PFSK-1 (cell line): ENCODE measurements around the gene ITGA8.

Source experiments
- FOXP2 ChIP-seq: optimal IDR thresholded peaks from 2 replicates; pipeline ENCODE3; 2011; ENCODE audit warnings: borderline replicate concordance, control low read depth, inconsistent platforms; ENCODE audit not compliant: insufficient read depth; ENCODE audit errors: extremely low read length, extremely low read depth
- POLR2AphosphoS5 ChIP-seq: IDR thresholded peaks from 2 replicates; pipeline ENCODE4 v1.6.1; 2012; ENCODE audit warnings: low read depth, mild to moderate bottlenecking, control low read depth, low read length, moderate library complexity
- SIN3A ChIP-seq: IDR thresholded peaks from 2 replicates; pipeline ENCODE4 v1.6.1; 2012; ENCODE audit warnings: mild to moderate bottlenecking, low read length, moderate library complexity, borderline replicate concordance; ENCODE audit not compliant: insufficient read depth
- TAF1 ChIP-seq: IDR thresholded peaks from 2 replicates; pipeline ENCODE4 v1.6.1; 2012; ENCODE audit warnings: low read length, control low read depth, borderline replicate concordance; ENCODE audit not compliant: insufficient read depth
- TF ChIP-seq, protein P1 (sequence below), 2 experiments: IDR thresholded peaks; 2 replicates each; pipeline versions ENCODE4 v1.6.1 to v1.8.0; 2011 to 2012; ENCODE audit warnings: low read depth in 2 of 2, low read length in 2 of 2, control low read depth in 1 of 2, inconsistent platforms in 1 of 2, mild to moderate bottlenecking in 1 of 2, moderate library complexity in 1 of 2; ENCODE audit not compliant: insufficient read depth in 1 of 2

ITGA8 gene

DNA sequence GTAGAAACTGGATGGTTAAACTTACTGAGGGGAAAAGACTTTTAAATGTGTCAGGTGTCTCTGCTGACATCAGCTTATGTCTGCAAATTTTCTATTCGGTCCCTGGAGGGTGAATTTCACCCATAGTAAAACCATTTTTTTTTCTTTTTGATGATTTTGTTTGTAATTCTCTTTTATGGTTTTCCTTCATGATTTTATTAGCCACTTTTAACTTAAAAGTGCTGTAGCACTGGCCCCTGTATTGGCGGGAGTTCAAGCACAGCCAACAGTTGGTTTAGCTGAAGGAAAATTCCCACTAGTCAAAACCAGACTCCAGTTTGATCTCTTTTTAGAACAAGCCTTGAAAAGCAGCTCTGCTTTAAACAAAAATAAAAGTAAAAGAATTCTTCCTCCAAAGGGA is 5.0 kb upstream of the ITGA8 start:
- TF ChIP-seq SIN3A (no peak), POLR2AphosphoS5 (no peak), FOXP2 (no peak), TAF1 (no peak)
- TF ChIP-seq, protein P1, sequence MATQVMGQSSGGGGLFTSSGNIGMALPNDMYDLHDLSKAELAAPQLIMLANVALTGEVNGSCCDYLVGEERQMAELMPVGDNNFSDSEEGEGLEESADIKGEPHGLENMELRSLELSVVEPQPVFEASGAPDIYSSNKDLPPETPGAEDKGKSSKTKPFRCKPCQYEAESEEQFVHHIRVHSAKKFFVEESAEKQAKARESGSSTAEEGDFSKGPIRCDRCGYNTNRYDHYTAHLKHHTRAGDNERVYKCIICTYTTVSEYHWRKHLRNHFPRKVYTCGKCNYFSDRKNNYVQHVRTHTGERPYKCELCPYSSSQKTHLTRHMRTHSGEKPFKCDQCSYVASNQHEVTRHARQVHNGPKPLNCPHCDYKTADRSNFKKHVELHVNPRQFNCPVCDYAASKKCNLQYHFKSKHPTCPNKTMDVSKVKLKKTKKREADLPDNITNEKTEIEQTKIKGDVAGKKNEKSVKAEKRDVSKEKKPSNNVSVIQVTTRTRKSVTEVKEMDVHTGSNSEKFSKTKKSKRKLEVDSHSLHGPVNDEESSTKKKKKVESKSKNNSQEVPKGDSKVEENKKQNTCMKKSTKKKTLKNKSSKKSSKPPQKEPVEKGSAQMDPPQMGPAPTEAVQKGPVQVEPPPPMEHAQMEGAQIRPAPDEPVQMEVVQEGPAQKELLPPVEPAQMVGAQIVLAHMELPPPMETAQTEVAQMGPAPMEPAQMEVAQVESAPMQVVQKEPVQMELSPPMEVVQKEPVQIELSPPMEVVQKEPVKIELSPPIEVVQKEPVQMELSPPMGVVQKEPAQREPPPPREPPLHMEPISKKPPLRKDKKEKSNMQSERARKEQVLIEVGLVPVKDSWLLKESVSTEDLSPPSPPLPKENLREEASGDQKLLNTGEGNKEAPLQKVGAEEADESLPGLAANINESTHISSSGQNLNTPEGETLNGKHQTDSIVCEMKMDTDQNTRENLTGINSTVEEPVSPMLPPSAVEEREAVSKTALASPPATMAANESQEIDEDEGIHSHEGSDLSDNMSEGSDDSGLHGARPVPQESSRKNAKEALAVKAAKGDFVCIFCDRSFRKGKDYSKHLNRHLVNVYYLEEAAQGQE (IDR thresholded peaks at IDR 0.05; ENCODE audit: insufficient read depth in 1 of 2, low read depth in 2 of 2, low read length in 2 of 2) = no peak

DNA sequence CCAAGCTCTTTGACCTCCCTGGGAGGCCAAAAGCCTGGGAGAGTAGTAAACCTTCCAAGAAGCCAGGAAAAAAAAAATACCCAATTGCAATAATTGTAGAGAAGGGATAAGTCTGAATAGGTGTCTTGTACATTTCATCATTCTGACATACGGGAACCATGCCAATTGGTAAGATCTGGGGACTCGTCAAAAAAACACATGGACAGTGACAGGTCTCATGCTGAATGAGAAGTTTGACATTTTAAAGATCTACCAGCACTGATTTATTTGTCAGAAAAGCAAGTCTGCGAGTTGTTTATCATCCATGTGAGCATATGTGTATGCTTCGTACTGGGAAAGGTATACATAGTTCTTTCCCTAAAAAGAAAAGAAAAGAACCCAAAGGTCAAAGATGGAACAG is 4.1 kb upstream of the ITGA8 start:
- no peak for TF ChIP-seq TAF1

DNA sequence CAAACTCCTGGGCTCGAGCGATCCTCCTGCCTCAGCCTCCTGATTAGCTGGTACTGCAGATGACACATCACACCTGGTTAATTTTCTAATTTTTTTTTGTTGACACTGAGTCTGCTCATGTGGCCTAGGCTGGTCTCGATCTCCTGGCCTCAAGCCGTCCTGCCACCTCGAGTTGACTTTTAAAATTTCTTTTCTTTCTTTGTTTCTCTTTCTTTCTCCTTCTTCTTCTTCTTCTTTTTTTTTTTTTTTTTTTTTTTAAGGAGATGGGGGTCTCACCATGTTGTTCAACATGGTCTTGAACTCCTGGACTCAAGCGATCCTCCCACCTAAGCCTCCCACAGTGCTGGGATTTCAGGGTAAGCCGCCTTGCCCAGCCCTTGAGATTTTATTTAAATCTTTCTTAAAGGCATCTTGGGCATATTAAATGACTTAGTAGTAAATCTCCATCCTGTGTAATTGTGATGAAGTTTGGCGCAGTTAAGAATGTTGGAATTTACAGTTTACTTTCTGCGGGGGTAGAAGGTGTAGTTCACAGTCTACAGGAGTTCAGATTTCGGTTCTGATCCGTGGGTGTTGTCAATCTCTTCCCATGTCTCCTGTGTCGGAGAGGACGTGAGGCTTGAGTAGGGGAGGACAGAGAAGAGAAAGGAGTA is 1.0 kb upstream of the ITGA8 start:
- no peak for TF ChIP-seq SIN3A
- no peak for TF ChIP-seq FOXP2
- TF ChIP-seq, protein P1 (IDR thresholded peaks at IDR 0.05; ENCODE audit: insufficient read depth in 1 of 2, low read depth in 2 of 2, low read length in 2 of 2) = no peak
- TF ChIP-seq POLR2AphosphoS5 = no peak
- no peak for TF ChIP-seq TAF1

DNA sequence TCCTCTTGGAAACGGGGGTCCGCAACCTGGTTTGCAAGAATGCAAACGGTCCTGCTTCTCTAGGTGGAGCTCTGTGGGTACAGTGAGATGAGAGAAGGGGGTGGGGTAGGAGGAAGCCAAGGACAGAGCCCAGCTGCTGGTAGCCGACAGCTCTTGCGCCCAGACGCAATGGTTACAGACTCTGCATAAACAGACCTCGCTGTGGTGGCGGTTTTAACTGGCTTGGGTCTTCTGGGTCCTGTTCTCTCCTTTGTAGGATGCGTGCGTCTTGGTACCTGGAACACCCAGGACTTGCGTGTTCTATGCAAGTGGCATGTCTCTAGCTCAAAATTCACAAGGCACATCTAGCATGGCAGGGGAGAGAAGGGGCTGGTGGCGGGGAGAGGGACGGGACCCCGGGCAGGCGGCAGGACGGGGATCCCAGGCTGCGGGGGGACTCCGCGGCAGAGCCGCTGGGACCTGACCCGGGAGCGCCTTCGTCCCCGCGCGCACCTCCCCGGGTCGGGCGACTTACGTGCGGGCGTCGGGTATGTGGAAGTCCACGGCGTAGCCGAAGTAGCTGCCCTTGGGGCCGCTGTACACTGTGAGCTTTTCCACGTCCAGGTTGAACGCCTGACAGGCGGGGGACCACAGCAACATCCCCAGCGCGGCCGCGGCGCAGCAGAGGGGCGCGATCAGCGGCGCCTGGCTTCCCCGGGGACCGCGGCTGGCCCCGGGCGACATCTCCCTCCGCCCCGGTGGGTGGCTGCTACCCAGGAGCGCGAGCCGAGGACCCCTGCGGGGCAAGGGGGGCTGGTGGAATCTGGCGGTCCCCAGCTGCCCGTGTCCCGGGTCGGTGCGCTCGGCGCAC is 448 bp downstream of the ITGA8 start:
- TF ChIP-seq SIN3A (no peak), FOXP2 (no peak), POLR2AphosphoS5 (no peak), TAF1 (no peak)
- TF ChIP-seq, protein P1 (IDR thresholded peaks at IDR 0.05; ENCODE audit: insufficient read depth in 1 of 2, low read depth in 2 of 2, low read length in 2 of 2) = no peak

DNA sequence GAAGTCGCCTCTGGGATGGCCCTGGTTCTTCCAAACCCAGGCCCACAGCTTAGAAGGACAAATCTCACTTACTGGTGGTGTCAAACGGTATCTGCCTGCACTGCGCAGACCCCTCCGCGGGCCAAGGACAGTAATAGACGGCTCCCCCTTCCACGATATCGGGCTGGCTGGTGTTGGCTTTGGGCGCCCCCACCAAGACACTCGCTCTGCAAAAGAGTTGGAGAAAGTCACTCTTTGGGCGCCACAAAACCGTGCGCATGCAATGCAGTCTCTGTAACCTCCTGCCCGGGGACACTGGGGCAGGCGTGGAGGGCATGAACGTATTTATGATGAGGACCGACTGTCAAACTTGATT is 1.1 kb downstream of the ITGA8 start:
- no peak for TF ChIP-seq FOXP2
- no peak for TF ChIP-seq POLR2AphosphoS5
- no peak for TF ChIP-seq TAF1
- TF ChIP-seq SIN3A = no peak
- TF ChIP-seq, protein P1 (IDR thresholded peaks at IDR 0.05; ENCODE audit: insufficient read depth in 1 of 2, low read depth in 2 of 2, low read length in 2 of 2) = no peak
